Chondrocyte (in vitro differentiated cells): ENCODE data around the gene ERLEC1. TPM values are rescaled to one million over a fixed set of nuclear protein-coding genes. Genes with fewer than 3 reads are reported as not detected.

Source experiments
- DNase-seq: peaks from one replicate; pipeline ENCODE4 v3.0.0; 2021; ENCODE audit warnings: mixed read lengths, low spot score
- H3K27ac Mint-ChIP-seq: one replicate; pipeline ENCODE4 v1.8.0; 2021; ENCODE audit warnings: mild to moderate bottlenecking, moderate library complexity, mixed read lengths; ENCODE audit not compliant: unreplicated experiment
- H3K27me3 Mint-ChIP-seq: 2 replicates; pipeline ENCODE4 v1.8.0; 2021; ENCODE audit warnings: low read depth, mixed read lengths
- H3K36me3 Mint-ChIP-seq: 2 replicates; pipeline ENCODE4 v1.8.0; 2021; ENCODE audit warnings: low read depth, mixed read lengths
- H3K4me1 Mint-ChIP-seq: 2 replicates; pipeline ENCODE4 v1.8.0; 2021; ENCODE audit warnings: low read depth, mild to moderate bottlenecking, mixed read lengths
- H3K4me3 Mint-ChIP-seq: one replicate; pipeline ENCODE4 v1.8.0; 2021; ENCODE audit warnings: mild to moderate bottlenecking, moderate library complexity, mixed read lengths; ENCODE audit not compliant: unreplicated experiment
- H3K9me3 Mint-ChIP-seq: 2 replicates; pipeline ENCODE4 v1.8.0; 2021; ENCODE audit warnings: low read depth, mixed read lengths
- CTCF ChIP-seq: fragments of 200-600 bp; sonication (generic); IDR thresholded peaks from 2 replicates; pipeline ENCODE4 v1.5.0; 2021; ENCODE audit warnings: antibody characterized with exemption, mild to moderate bottlenecking, moderate library complexity
- total RNA-seq: library from RNA; stranded (reverse); gene quantifications from 3 replicates; pipeline ENCODE4 v1.2.1, GENCODE V29; 2021

The ERLEC1 gene
- total RNA-seq, 1 donor from 2014 or later, result 71.4 TPM

GRCh38 chr2:53859206-53860181 is 72.7 kb downstream of the ERLEC1 start, which contains the start of gene GPR75:
GPR75 (minus strand) TSS chr2:53859967; CDS start chr2:53854756, 5,211 bp downstream.
- TF ChIP-seq CTCF, result no peak
- peaks cover 5% of the 10 kb centered on the region for H3K36me3 Mint-ChIP-seq
- no peaks in the 10 kb centered on the region for H3K4me1 Mint-ChIP-seq
- H3K4me3 Mint-ChIP-seq, result no peak within 1 kb of the TSS
- H3K27ac Mint-ChIP-seq, result no peak within 1 kb of the TSS
- DNase-seq, result no peak
- H3K27me3 Mint-ChIP-seq, result no peaks in the 10 kb centered on the region
- H3K9me3 Mint-ChIP-seq, result no peaks in the 10 kb centered on the region

- Mint-ChIP-seq H3K4me3 (no peak overlapping the region), H3K27ac (no peak overlapping the region), H3K4me1 (no peaks in the 10 kb centered on the region), H3K9me3 (no peaks in the 10 kb centered on the region), H3K36me3 (peaks cover 19% of the 10 kb centered on the region), H3K27me3 (no peaks in the 10 kb centered on the region)
- no peak for DNase-seq
- TF ChIP-seq CTCF, result no peak
Measured at GRCh38 chr2:53861824-53862223, 75.0 kb downstream of the ERLEC1 start.

GRCh38 chr2:53863538-53864227 is 76.8 kb downstream of the ERLEC1 start:
- H3K4me1 Mint-ChIP-seq, result no peaks in the 10 kb centered on the region
- DNase-seq, result no peak
- H3K36me3 Mint-ChIP-seq, result peaks cover 20% of the 10 kb centered on the region
- H3K9me3 Mint-ChIP-seq, result no peaks in the 10 kb centered on the region
- H3K27ac Mint-ChIP-seq, result no peak overlapping the region
- H3K4me3 Mint-ChIP-seq, result no peak overlapping the region
- H3K27me3 Mint-ChIP-seq, result no peaks in the 10 kb centered on the region
- TF ChIP-seq CTCF, result no peak

- Mint-ChIP-seq H3K27ac (no peak overlapping the region), H3K36me3 (peaks cover 20% of the 10 kb centered on the region), H3K9me3 (no peaks in the 10 kb centered on the region), H3K4me1 (no peaks in the 10 kb centered on the region), H3K4me3 (no peak overlapping the region), H3K27me3 (no peaks in the 10 kb centered on the region)
- DNase-seq, result no peak
- TF ChIP-seq CTCF, result no peak
Measured at GRCh38 chr2:53865264-53865663, 78.4 kb downstream of the ERLEC1 start.

GRCh38 chr2:53865962-53866361 is 79.1 kb downstream of the ERLEC1 start:
- H3K36me3 Mint-ChIP-seq, result peaks cover 20% of the 10 kb centered on the region
- H3K4me1 Mint-ChIP-seq, result no peaks in the 10 kb centered on the region
- no peak for DNase-seq
- H3K4me3 Mint-ChIP-seq, result no peak overlapping the region
- peak overlapping the region; percentile 23 for H3K27ac Mint-ChIP-seq
- no peaks in the 10 kb centered on the region for H3K9me3 Mint-ChIP-seq
- H3K27me3 Mint-ChIP-seq, result no peaks in the 10 kb centered on the region
- no peak for TF ChIP-seq CTCF
